GM12874 (cell line): Measurements from ENCODE around the gene MYBBP1A.

Source experiments
- CTCF ChIP-seq: IDR thresholded peaks from 2 replicates; pipeline ENCODE4 v1.5.1; 2011; ENCODE audit warnings: low read depth, mild to moderate bottlenecking, control low read depth, low read length, moderate library complexity; ENCODE audit not compliant: insufficient read depth

MYBBP1A gene

GRCh38 chr17:4548721-4549531, 6.3 kb downstream of the MYBBP1A start:
- no peak for TF ChIP-seq CTCF

GRCh38 chr17:4548061-4548461, 7.1 kb downstream of the MYBBP1A start:
- no peak for TF ChIP-seq CTCF

GRCh38 chr17:4547118-4547906, 7.9 kb downstream of the MYBBP1A start:
- no peak for TF ChIP-seq CTCF

GRCh38 chr17:4545217-4545951, 9.8 kb downstream of the MYBBP1A start:
- TF ChIP-seq CTCF, result no peak

GRCh38 chr17:4544951-4545216, 10.3 kb downstream of the MYBBP1A start:
- no peak for TF ChIP-seq CTCF

- no peak for TF ChIP-seq CTCF
Measured at GRCh38 chr17:4544135-4544950, 10.8 kb downstream of the MYBBP1A start.
